NCI-H345 (cell line): ENCODE measurements around the gene ZFP42.
"Not testable (repeated sequence)": the region's sequence is repeated elsewhere in the genome, so short reads cannot be mapped to it uniquely, and the experiment has no call there.

Experiments used
- DNase-seq: peaks from one replicate; lab custom pipeline; 2025; lab: John Stamatoyannopoulos, UW

Gene ZFP42

DNA sequence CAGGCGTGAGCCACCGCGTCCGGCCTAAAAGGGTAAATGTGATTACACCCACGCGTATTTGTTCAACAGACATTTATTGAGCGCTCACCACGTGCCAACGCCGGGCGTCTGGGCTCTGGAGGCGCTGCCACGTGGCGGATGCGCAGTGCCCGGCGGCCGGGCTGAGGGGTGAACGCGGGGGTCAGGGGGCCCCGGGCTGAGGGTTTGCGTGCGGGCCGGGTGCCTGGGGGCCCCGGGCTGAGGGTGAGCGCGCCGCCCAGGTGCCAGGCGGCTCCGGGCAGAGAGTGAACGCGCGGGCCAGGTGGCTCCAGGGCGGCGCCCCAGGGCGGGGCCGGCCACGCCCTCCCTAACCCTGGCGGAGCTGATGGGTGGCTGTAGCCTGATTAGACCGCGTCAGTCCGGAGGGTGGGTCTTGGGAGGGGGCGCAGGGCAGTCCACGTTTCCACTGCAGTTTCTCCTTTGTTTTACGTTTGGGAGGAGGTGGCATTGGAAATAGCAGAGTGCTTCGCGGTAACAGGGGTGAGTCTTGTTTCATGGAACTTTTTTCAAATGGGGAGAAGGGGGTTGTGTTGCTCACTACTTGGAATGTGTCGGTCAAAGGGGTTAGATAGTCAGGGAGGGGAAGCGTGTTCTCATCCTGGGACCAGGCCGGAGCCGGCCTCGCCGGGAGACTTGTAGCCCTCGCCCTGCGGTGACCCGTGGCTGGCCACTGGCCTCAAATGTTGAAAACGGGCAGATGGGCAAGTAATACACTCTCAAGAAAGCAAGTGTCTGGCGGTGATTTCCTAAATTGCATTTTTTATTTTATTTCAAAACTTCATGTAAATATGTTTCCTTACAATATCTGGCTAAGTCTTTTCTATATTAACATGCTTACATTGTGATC is at the start of gene ZFP42:
Gene ZFP42 (plus strand): TSS at position 450 of the 886 bp plus-strand sequence. CDS start 7,037 bp downstream, outside the sequence.
- no peak for DNase-seq

DNA sequence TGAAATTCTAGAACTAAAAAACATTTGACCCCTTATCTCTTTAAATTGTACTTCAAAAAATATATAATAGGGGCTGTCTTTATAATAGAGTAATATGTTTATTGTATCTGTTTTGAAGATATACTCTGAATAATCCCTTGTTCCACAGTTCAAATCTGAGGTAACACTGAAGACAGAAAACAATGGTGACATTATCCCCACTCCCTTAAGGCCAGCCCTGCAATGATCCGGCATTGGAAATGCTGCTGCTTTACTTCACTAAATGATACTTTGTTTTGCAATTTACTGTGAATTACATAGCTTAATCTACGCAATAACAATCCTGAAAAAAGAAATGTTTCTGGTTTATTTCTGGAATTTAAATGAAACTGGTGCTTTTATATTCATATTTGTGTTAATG is 34.4 kb upstream of the ZFP42 start:
- DNase-seq = no peak

DNA sequence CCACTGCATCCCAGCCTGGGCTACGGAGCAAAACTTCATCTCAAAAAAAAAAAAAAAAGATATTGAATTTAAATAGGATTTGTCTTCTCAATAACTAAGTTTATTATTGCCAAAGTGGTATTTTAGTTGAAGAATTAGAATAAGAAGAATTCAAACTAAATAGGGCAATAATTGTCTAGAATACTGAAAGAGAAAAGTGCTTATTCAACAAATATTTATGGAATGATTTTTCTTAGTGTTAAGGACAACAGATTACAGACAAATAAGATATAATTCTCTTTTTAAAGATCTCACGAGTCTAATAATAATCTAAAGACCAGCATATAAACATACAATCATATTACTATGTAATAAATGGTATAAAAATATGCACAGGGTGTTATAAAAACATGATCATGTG is 33.6 kb upstream of the ZFP42 start:
- DNase-seq = no peak

DNA sequence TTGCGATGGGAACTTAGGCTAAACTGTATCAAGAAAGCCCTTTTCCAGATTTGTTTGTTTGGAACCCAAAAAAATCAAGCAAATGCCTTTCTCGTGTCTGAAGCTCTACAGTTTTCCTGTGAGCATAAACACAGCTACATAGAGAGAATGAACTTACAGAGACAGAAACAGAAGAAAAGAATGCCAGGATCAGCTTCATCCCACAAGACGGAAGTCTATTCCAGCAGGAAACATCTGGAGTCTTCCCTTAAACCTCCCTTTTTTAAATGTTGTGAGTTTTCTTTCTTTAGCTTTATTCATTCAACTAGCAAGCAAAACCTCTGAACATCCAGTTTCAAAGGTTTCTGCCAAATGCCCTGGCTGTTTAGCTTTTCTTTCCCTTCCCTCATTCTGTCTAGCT is 32.6 kb upstream of the ZFP42 start:
- no peak for DNase-seq

DNA sequence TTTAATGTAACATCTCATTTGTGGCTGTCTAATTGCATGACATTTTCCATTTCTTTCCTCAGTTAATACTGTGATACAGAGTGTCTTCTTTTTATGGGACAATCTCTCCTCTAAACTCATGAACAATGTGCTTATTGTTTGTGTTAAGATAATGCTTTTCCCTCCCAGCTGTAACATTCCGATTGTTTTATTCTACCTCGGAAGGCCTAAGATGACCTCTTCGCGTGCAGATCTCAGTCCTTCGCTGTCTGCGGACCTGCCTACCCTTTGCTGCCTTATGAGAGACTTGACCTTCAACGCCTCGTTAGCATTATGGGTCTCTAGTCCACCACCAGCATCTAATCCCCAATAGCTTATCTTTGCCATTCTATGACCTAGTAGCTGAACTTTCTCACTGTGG is 29.8 kb upstream of the ZFP42 start:
- DNase-seq = no peak

DNA sequence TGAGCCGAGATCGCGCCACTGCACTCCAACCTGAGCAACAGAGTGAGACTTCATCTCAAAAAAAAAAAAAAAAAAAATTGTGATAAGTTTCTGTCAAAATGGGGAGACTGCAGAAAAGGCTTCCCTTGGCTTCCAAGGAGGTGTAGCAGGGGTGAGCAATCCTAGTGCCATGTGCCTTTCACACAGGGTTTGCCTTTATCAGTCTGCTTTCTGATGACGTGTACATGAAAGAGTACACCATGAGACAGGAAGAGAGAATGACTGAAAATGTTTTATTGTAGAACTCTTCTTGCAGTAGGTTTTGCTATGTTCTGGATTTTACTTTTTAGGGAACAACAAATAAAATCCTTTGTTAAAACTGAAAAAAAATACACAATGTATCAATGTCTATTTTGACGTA is 23.4 kb upstream of the ZFP42 start:
- DNase-seq = no peak

DNA sequence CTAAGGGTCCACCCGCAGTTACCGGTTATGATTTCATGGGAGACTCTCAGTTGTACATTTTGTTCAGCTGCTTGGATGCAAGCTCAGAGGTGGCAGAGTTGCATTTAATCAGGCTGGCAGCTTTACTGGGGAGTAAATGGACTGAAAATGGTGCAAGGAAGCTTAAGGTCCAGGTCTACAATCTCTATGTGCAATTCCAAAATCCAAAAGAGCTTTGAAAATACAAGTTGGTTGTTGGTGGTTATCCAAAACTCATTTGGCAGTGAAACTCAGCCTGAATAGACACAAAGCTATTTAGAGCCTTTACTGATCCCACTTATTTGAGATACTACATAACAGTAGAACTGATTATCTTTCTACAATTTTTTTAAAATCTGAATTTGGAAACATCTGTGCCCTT is 11.8 kb upstream of the ZFP42 start:
- DNase-seq = no peak

DNA sequence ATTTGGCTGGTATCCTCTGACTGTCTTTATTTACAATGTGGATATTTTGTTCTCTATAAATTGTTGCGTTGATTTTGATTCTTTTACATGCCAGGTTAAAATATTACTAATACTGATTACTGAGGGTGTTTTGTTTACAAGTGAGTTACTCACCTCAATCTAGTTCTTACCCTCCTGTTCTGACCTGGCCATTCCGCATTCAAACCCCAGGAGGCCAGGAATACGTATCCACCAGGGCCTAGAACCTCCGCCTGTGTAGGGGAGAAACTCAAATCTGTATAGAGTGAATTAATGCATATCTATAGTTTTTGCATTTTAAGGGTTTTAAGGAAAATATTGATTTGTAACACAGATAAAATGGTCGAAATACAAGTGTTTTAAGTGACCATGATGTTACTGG is 2.6 kb upstream of the ZFP42 start:
- DNase-seq = no peak

DNA sequence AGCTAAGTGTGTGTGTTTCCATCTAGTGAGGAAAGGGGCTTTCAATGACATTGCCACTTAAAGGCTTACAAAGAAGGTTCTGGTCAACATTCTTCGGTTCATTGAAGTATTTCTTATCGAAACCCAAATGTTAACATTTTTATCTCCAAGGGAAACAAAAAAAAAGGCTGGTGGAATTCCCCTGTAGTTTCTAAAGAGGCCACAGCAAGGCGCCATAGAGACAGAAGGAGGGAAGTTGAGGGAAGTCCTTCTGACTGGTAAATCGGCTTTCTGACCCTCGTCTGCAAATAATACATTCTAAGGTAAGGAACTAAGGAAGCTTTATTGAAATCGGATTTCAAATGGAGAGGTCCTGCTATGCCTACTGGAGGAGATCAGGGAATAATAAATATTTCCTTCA is 1.7 kb upstream of the ZFP42 start:
- DNase-seq = no peak

DNA sequence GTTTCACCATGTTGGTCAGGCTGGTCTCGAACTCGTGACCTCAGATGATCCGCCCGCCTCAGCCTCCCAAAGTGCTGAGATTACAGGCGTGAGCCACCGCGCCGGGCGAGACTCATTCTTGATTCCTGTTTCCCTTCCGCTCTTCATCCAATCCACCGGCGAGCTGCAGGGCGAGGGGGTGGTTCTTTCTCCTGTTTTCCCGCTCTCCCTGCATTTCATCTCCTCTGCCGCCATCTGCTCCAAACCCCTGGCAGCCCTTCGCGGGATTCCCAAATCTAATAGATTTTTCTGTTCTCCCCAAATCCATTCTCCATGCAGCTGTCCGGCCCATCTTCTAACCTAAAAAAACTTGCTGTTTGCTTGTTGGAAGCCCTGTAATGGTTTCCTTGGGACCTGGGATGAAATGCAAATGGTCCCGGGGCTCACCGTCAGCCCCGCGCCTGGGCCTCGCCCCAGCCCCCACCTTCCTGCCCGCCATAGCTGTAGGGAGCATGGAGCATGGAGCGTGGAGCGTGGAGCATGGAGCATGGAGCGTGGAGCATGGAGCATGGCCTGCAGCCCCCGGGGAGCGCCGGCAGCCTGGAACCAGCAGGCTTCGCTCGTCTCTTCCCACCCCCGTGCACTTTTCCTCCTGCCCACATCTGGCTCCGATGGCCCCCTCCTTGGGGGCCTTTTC is 1.1 kb downstream of the ZFP42 start:
- no peak for DNase-seq

DNA sequence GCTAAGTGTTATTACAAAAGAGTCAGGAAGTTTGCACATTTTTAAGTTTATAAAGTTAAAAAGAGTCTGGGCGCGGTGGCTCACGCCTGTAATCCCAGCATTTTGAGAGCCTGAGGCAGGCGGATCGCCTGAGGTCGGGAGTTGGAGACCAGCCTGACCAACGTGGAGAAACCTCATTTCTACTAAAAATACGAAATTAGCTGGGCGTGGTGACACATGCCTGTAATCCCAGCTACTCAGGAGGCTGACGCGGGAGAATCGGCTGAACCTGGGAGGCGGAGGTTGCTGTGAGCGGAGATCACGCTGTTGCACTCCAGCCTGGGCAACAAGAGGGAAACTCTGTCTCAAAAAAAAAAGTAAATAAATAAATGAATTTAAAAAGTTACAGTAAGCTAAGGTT is 2.4 kb downstream of the ZFP42 start:
- not testable (repeated sequence) for DNase-seq

DNA sequence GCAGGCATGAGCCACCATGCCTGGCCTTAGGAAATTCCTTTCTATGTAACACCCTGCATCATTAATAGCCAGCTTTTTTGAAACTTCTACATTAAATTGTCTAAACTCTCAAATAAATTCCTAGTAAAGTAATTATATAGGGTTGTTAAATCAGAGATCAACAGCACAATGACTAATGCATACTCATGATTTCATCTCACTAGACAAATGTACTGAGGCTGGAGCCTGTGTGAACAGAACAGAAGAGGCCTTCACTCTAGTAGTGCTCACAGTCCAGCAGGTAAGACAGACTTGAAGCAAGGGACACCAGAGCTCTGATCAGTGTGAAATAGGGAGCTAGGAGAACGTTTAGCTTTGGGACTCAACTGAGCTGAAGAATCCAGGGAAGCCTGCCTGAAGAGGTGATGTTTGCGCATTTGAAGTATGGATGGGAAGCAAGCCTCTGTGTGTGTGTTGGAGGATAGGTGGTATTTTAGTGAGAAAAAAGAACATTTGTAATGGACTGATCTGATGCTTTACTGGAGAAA is 3.9 kb downstream of the ZFP42 start:
- DNase-seq = no peak

DNA sequence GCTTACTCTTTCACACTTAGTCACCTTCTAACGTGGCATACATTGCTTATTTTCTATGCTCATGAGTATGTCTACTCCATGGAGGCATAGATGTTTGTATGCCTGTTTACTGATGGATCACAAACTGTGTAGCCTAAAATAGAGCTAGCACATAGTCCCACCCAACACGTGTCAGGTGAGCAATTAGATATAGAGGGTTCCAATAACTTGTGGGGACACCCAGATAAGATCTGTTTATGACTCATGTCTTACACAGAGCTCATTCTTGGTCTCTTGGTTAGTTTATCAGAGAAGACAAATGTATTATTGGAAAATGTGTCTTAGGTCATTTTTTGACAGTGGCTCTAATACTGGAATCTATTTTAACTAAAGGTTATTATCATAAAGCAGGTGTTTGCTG is 6.8 kb downstream of the ZFP42 start:
- DNase-seq = no peak

DNA sequence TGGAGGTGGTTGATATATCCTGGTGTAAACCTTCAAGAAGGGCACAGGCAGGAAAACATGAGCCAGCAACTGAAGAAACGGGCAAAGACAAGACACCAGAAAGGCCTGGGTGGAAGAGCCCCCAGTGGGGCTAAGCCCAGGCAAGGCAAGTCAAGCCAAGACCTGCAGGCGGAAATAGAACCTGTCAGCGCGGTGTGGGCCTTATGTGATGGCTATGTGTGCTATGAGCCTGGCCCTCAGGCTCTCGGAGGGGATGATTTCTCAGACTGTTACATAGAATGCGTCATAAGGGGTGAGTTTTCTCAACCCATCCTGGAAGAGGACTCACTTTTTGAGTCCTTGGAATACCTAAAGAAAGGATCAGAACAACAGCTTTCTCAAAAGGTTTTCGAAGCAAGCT is 7.2 kb downstream of the ZFP42 start:
- no peak for DNase-seq

DNA sequence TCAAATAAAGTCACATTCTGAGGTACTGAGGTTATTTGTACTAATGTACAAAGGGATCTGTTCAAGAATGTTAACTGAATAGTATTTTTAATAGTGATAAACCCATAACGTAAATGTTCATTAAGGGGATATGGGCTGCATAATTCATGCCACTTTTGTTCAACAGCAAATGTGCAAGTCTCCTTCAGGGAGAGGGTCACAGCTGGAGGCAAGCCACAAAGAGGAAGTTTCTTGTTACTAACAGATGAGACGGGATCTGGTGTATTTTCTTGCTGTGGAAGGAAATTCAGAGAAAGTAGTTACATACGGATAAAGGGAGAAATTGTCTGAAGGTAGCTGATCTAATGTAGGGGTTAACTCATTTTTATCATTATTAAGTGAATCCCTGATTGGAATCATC is 10.0 kb downstream of the ZFP42 start:
- DNase-seq = no peak

DNA sequence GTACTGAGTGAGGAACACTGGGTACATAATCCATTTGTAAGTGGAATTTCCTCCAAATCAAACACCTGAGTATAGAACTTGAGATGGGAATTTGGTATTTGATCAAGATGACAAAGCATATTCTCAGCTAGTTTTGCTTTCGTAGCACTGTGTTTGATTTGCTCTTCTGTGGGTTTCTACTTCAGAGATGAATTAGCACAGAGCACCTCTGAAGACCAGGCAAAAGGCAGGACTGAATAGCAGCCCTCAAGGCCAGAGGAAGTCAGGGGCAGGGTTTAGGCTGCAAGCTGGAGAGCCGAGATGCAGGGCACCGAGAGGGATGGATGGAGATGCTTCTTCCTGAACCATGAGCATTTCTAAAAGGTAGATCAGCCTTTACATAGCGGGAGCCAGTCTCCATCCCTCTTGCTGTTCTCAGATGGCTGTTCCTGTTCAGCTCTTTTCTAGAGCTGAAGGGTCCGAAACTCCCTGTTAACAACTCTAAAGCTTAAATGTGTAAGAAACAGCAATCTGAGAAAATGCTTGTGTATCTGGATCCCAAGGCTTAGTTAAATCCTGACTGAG is 10.8 kb downstream of the ZFP42 start:
- DNase-seq = no peak

DNA sequence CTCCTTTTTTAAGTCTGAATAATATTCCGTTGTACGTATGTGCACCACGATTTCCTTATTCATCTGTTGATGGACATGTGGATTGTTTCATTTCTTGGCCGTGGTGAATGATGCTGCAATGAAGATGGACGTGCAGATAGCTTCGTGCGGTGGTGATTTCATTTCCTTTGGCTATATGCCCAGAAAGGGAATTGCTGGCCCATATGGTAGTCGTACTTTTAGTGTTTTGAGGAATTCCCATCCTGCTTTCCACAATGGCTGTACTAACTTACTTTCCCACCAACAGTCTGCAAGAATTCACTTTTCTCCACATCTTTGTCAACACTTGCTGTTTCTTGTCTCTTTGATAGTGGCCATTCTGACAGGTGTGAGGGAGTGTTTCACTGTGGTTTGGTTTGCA is 12.8 kb downstream of the ZFP42 start:
- DNase-seq = no peak

DNA sequence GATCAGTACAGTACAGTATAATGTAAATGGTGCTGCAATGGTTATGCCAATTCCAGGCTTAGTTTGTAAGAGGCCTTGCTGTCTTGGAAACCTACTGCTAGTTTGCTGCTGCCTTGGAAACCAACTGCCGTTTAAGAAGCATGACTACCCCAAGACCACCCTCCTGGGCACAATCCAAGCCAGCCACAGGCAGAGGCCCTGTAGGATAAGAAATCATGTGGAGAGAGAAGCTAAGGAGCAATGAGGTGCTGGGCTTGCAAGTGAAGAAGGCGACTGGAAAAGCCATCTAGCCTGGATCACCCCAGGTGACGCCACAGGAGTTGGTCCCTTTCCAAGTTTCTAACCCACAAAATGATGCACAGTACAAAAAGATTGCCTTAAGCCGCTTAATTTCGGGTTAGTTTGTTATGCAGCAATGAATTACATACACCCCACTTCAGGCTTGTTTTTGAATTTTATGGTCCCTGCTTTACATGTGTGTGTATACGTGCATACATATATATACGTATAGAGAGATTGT is 16.9 kb downstream of the ZFP42 start:
- DNase-seq = no peak

DNA sequence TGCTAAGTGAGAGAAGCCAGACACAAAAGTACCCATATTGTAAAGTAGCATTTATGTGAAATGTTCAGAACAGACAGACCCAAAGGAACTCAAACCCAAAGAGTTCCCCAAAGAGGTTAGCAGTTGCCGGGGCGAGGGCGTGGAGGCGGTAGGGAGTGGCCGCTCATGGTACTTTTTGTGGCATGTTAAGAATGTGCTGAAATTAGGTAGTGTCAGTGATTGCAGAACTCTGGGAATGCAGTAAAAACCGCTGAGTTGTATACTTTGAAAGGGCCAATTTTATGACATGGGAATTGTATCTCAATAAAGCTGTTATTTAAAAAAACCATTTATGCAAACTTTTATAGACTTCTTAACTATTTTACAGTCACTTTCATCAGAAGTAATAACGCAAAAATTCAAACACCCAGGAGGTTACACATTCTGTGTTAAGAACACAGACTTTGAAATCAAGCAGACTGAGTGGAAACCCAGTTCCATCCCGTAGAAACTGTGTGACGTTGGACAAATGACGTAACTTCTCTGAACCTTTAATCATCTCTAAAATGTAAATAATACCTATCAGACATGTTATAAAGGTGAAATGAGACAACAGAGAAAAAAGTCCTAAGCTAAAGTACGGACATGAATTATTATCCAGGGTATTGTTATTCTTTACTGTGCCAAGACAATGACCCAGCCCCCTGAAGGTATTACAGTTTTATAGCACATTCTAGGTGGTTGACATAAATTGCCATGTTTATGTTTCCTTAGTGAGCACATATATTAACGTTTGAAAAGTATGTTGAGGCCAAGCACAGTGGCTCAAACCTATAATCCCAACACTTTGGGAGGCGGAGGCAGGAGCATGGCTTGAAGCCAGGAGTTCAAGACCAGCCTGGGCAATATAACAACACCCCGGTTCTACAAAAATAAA is 19.7 kb downstream of the ZFP42 start:
- no peak for DNase-seq

DNA sequence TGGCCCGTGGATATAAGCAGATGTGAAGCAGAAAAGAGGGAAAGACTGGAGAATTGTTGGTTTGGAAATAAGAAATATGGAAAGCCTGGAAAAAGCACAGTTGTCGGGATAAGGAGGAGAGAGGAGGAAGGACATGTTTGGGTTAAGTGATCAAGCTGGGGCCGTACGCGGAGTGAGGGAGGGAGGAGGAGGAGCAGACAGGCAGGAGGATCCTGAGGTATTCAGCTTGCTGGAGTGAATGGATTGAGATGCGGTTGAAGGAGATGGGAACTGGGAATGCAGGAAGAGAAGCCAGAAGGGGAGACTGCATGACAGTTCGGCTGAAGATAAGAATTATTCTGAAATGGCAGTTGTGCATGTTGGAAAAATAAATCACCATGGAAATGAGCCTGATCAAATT is 21.2 kb downstream of the ZFP42 start:
- no peak for DNase-seq

DNA sequence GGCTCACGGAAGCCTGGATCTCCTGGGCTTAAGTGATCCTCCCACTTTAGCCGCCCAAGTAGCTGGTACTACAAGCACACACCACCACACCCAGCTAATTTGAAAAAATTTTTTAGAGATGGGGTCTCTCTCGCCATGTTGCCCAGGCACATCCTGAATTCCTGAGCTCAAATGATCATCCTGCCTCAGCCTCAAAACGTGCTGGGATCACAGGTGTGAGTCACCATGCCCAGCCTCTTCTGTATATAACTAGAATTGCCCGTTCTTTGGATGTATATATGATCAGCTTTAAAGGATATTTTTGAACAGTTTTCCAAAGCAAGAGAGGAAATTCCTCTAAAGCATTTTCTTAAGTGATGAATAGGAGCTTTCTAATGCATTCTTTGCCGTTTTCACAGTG is 22.7 kb downstream of the ZFP42 start:
- no peak for DNase-seq
